T47D (cell line): ENCODE data around the gene MSL1.

Experiments
- DNase-seq, 2 experiments: peaks; one replicate each; pipeline versions ENCODE4 v3.0.0 to v3.0.0-alpha.2; 2011 to 2012; ENCODE audit warnings: low read depth in 1 of 2, low spot score in 1 of 2
- JUND ChIP-seq: IDR thresholded peaks from 2 replicates; pipeline ENCODE4 v1.6.1; 2012; ENCODE audit warnings: low read depth
- in situ Hi-C: cut with HindIII; loops from 2 replicates; pipeline ENCODE4 v1.10.0; 2016; ENCODE audit warnings: low sequenced_read_pairs, low pct_unique_long_range_greater_than_20kb

Gene MSL1

GRCh38 chr17:40112718-40113109 lies 9.1 kb upstream of the MSL1 start:
- no peak for TF ChIP-seq JUND
- in situ Hi-C loops = no loop called here

DNA sequence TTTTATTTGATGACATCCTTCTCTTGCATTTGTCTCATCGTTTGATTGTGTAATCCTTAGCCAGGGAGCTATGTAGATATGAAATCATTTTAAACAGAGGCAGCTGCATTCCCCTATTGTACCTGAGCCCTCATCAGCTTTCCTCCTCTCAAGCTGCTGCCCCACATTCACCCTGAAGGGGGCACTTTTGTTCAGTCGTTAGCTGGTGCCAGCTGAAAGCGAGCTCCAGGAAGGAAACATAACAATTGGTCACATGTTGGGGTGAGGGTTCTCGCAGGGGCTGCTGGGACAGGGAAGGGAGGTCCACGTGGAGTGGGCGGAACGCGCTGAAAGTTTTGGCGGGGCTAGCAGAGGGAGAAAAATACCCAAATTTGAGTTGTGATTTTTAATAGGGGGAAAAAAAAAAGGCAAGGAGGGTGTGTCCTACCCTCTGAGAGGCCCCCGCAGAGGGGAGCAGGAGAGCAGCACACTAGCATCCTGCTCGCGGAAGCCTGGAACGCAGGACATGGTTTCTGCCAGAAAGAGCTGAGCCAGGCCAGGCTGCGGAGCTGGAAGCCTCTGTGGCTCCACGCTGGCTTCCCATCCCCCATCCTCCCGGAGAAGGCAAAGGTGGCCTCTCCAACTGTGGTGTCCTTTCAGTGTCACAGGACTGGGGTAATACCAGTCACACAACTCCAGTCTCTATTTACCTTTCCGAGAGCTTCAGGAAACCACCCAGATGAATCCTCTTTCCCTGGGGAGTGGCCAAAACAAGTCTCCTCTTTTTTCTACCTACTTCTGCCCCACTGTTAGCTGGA lies 8.5 kb upstream of the MSL1 start:
- TF ChIP-seq JUND = no peak
- in situ Hi-C loops = no loop called here
- DNase-seq = peak; percentile 95 to 99

More at GRCh38 chr17:40112718-40113109, 9.1 kb upstream of the MSL1 start:
- DNase-seq = no peak

- TF ChIP-seq JUND = no peak
- no peak for DNase-seq
- in situ Hi-C loops = no loop called here
These were observed 7.9 kb upstream of the MSL1 start for GRCh38 chr17:40113907-40114245.

DNA sequence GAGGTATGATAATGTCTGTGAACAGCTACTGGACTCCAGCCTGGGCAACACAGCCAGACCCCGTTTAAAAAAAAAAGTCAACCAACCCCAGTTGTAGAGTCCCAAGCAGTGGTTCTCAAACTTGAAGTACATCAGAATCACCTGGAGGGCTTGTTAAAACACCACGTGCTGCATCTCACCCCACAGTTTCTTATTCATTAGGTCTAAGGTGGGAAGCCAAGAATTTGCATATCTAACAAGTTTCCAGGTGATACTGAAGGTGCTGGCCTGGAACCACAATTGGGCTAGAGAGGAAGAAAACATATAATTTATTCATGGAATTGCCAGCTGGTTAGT lies 6.7 kb upstream of the MSL1 start:
- DNase-seq = no peak
- no peak for TF ChIP-seq JUND
- in situ Hi-C loops = no loop called here

DNA sequence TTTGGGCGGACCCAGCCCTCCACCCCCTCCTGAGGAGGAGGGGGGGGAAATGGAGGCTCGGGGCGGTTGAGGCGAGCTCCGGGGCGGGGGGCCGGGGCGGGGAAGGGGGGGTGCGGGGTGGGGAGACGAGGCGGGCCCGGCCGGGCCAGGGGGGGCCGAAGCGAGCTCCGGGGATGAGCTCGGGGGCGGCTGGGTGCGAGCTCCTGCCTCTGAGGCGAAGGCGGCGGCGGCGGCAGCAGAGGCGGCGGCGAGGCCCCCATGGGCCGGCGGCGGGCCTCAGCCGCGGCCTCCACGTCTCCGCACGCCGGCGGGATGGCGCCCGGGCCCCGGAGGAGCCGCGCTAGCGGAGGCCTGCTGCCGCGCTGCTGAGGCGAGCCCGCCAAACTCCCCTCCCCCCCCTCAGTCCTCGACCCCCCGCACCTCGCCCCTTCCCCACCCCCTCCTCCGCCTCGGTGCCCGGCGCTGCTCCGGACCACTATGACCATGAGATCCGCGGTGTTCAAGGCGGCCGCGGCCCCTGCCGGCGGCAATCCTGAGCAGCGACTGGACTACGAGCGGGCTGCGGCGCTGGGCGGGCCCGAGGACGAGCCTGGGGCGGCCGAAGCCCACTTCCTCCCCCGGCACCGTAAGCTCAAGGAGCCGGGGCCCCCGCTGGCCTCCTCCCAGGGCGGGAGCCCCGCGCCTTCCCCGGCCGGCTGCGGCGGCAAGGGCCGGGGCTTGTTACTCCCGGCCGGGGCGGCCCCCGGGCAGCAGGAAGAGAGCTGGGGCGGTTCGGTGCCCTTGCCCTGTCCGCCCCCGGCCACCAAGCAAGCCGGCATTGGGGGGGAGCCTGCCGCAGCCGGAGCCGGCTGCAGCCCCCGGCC lies 596 bp downstream of the MSL1 start:
- in situ Hi-C loops = no loop called here

GRCh38 chr17:40122999-40123810 lies 1.4 kb downstream of the MSL1 start:
- TF ChIP-seq JUND = no peak
- DNase-seq = peak; percentile 60 to 70
- in situ Hi-C loops = no loop called here

More for the DNA sequence above, 596 bp downstream of the MSL1 start:
- TF ChIP-seq JUND = no peak
- DNase-seq = peak; percentile 59 to 60

DNA sequence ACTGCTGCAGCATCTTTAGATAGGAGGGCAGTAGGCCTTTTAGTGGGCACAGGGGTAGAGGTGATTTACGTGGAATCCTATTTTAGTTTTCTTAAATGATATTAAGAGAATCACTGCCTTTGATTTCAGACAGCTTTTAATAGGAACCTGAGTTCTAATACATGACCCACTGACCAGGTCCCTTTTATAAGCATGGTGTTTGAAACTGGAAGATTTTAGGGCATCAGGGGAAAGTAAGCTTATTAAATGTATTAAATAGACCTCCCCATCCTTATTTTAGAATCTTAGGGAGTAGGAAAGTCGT lies 2.0 kb downstream of the MSL1 start:
- TF ChIP-seq JUND = no peak
- in situ Hi-C loops = no loop called here
- no peak for DNase-seq

GRCh38 chr17:40124279-40125141 lies 2.7 kb downstream of the MSL1 start:
- in situ Hi-C loops = no loop called here
- DNase-seq = peak; percentile 30 to 44
- no peak for TF ChIP-seq JUND

DNA sequence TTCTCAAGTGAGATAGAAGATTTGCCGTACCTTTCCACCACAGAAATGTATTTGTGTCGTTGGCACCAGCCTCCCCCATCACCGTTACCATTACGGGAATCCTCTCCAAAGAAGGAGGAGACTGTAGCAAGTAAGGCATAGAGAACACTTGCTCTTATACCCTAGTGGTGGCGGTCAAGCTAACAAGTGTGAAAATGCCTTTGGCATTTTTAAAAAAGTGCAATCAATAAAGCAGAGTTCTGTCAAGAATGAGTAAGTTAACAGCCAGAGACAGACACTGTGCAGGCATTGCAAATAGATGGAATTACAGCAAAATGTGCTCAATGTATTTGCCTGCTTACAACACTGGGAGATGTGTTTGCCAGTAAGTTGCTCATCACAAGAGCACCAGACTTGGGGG lies 7.7 kb downstream of the MSL1 start:
- no peak for TF ChIP-seq JUND
- DNase-seq = no peak
- in situ Hi-C loops = no loop called here

GRCh38 chr17:40130352-40131042 lies 8.7 kb downstream of the MSL1 start:
- in situ Hi-C loops = no loop called here
- no peak for DNase-seq

GRCh38 chr17:40134184-40134583 lies 12.4 kb downstream of the MSL1 start:
- no peak for DNase-seq
- TF ChIP-seq JUND = no peak
- in situ Hi-C loops = no loop called here

More at GRCh38 chr17:40130352-40131042, 8.7 kb downstream of the MSL1 start:
- TF ChIP-seq JUND = no peak
